A673 (cell line): Measurements from ENCODE around the gene ECEL1. TPM values are rescaled to one million over a fixed set of nuclear protein-coding genes. Genes with fewer than 3 reads are reported as not detected.

Source experiments
- BruUV-seq: library from RNA; stranded (reverse); fragments of 400-500 nt; replicated peaks from 2 replicates; lab custom pipeline; 2021; lab: Mats Ljungman, UMichigan
- CTCF ChIA-PET: fragments of 300-600 bp; sonication (Branson Sonifier 250); formaldehyde crosslinking; loops from one replicate; lab custom pipeline; 2022; ENCODE audit warnings: antibody characterized with exemption; lab: Charles Lee
- POLR2A ChIA-PET: fragments of 300-600 bp; sonication (Branson Sonifier 250); formaldehyde crosslinking; loops from one replicate; lab custom pipeline; 2022; ENCODE audit warnings: antibody characterized with exemption; ENCODE audit not compliant: low non-redundant PET; lab: Charles Lee
- DNase-seq: peaks from one replicate; pipeline ENCODE4 v3.0.0-alpha.2; 2015; ENCODE audit warnings: low spot score
- H3K27ac ChIP-seq: fragments of 200-600 bp; sonication (generic); 2 replicates; pipeline ENCODE4 v1.5.1; 2016; ENCODE audit warnings: mixed run types, low read depth, mild to moderate bottlenecking, mixed read lengths, antibody characterized with exemption, low read length; ENCODE audit not compliant: poor library complexity, severe bottlenecking
- H3K27me3 ChIP-seq: fragments of 200-600 bp; sonication (generic); replicated peaks from 2 replicates; pipeline ENCODE4 v1.6.1; 2017; ENCODE audit warnings: mixed run types, low read depth, mild to moderate bottlenecking, mixed read lengths, antibody characterized with exemption, low read length; ENCODE audit not compliant: insufficient read depth, poor library complexity
- H3K36me3 ChIP-seq: fragments of 200-600 bp; sonication (generic); 2 replicates; pipeline ENCODE4 v1.6.1; 2016; ENCODE audit warnings: mixed run types, mild to moderate bottlenecking, mixed read lengths, antibody characterized with exemption, low read length; ENCODE audit not compliant: insufficient read depth, poor library complexity, severe bottlenecking
- H3K4me1 ChIP-seq: fragments of 200-600 bp; sonication (generic); 2 replicates; pipeline ENCODE4 v1.6.1; 2017; ENCODE audit warnings: mixed run types, mild to moderate bottlenecking, mixed read lengths, antibody characterized with exemption, low read length; ENCODE audit not compliant: insufficient read depth, poor library complexity, severe bottlenecking
- H3K4me3 ChIP-seq: fragments of 200-600 bp; sonication (generic); 2 replicates; pipeline ENCODE4 v1.5.1; 2016; ENCODE audit warnings: low read depth, mixed run types, mild to moderate bottlenecking, mixed read lengths, low read length; ENCODE audit not compliant: poor library complexity, severe bottlenecking
- H3K9me3 ChIP-seq: fragments of 200-600 bp; sonication (generic); 2 replicates; pipeline ENCODE4 v1.6.1; 2016; ENCODE audit warnings: mixed run types, low read depth, mild to moderate bottlenecking, mixed read lengths, antibody characterized with exemption, low read length; ENCODE audit not compliant: poor library complexity, severe bottlenecking
- CTCF ChIP-seq: fragments of 300-800, 200-600 bp; sonication (generic); conservative IDR thresholded peaks from 2 replicates; pipeline ENCODE4 v1.5.1; 2017; ENCODE audit warnings: low read depth, mild to moderate bottlenecking, antibody characterized with exemption, low read length, moderate library complexity, mixed read lengths
- EZH2 ChIP-seq: fragments of 200-600 bp; sonication (generic); IDR thresholded peaks from 2 replicates; pipeline ENCODE4 v1.6.1; 2017; ENCODE audit warnings: borderline replicate concordance, low read depth, mild to moderate bottlenecking, mixed read lengths, antibody characterized with exemption, low read length; ENCODE audit not compliant: poor library complexity, severe bottlenecking
- intact Hi-C: fragments of 100-400 bp; cut with micrococcal nuclease; formaldehyde crosslinking; loops from one replicate; pipeline ENCODE4 v1.10.0; 2022; ENCODE audit not compliant: unreplicated experiment
- total RNA-seq: library from RNA; stranded (reverse); gene quantifications from 2 replicates; pipeline ENCODE4 v1.2.3, GENCODE V29; 2021

The ECEL1 gene
- total RNA-seq, 1 experiment from 2014 or later: 0.19 TPM

- BruUV-seq: no TSS peak
Measured at GRCh38 chr2:232505856-232506255, 18.2 kb upstream of the ECEL1 start.

GRCh38 chr2:232504438-232504837 lies 16.8 kb upstream of the ECEL1 start:
- no peak for DNase-seq
- H3K9me3 ChIP-seq: no peaks in the 10 kb centered on the region
- POLR2A ChIA-PET: no interaction called here
- TF ChIP-seq EZH2 (no peak), CTCF (no peak)
- H3K27ac ChIP-seq: no peak overlapping the region
- H3K4me1 ChIP-seq: peaks cover 8% of the 10 kb centered on the region
- intact Hi-C loops: no loop called here
- BruUV-seq: no TSS peak
- peaks cover 16% of the 10 kb centered on the region for H3K27me3 ChIP-seq
- no peak overlapping the region for H3K4me3 ChIP-seq
- CTCF ChIA-PET: interaction anchor here (0.6 kb wide), 1 partner anchor 22 kb away, joined by 3 read pairs; the partner anchor contains the start of gene CHRND
- no peaks in the 10 kb centered on the region for H3K36me3 ChIP-seq

More at GRCh38 chr2:232505856-232506255, 18.2 kb upstream of the ECEL1 start:
- no peak for DNase-seq
- no peak overlapping the region for H3K27ac ChIP-seq
- H3K36me3 ChIP-seq: no peaks in the 10 kb centered on the region
- no peak for TF ChIP-seq EZH2
- no peak for TF ChIP-seq CTCF
- H3K4me3 ChIP-seq: no peak overlapping the region
- ChIA-PET POLR2A (no interaction called here), CTCF (no interaction called here)
- peaks cover 8% of the 10 kb centered on the region for H3K4me1 ChIP-seq
- no peaks in the 10 kb centered on the region for H3K9me3 ChIP-seq
- H3K27me3 ChIP-seq: peaks cover 16% of the 10 kb centered on the region
- intact Hi-C loops: no loop called here

GRCh38 chr2:232503809-232504323 lies 16.2 kb upstream of the ECEL1 start:
- TF ChIP-seq EZH2 (no peak), CTCF (no peak)
- ChIA-PET CTCF (no interaction called here), POLR2A (no interaction called here)
- no peak overlapping the region for H3K27ac ChIP-seq
- intact Hi-C loops: no loop called here
- H3K36me3 ChIP-seq: no peaks in the 10 kb centered on the region
- peaks cover 8% of the 10 kb centered on the region for H3K4me1 ChIP-seq
- no peak for DNase-seq
- peak overlapping the region; percentile 48 for H3K4me3 ChIP-seq
- no peaks in the 10 kb centered on the region for H3K9me3 ChIP-seq
- no TSS peak for BruUV-seq
- peaks cover 16% of the 10 kb centered on the region for H3K27me3 ChIP-seq
